ENCODE results near the gene OPA1. TPM values are rescaled to one million over a fixed set of nuclear protein-coding genes. Genes with fewer than 3 reads are reported as not detected.

OPA1 gene
- total RNA-seq, 1 experiment from 2014 or later, result 75.4 TPM

DNA sequence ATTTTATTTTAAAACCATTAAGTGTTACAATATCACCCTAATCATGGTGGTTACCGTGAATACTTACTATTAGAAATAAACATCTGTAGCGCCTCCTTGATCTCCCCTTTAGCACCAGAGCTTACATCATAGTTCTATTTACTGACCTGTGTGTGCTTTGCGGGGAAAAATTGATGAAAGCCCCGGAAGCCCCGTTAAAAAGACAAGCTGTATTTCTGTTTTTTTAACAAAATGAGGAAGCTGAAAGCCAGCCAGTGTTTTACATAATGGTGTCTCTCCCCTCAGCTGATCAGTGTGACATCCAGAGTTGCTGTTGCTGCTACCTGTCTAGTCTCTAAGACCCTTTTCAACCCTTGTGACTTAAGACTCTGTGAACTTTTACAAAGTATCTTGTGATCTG lies 100.8 kb downstream of the OPA1 start:
- no peak overlapping the region for H2BK15ac ChIP-seq (ENCODE audit: low read depth, low read length)
- no peak overlapping the region for H3K14ac ChIP-seq (ENCODE audit: insufficient read depth, low read length)
- no peak overlapping the region for H3K23ac ChIP-seq (ENCODE audit: insufficient read length, low read depth, low read length)
- H3K4me1 Mint-ChIP-seq, result no peaks in the 10 kb centered on the region
- TF ChIP-seq, protein P1, sequence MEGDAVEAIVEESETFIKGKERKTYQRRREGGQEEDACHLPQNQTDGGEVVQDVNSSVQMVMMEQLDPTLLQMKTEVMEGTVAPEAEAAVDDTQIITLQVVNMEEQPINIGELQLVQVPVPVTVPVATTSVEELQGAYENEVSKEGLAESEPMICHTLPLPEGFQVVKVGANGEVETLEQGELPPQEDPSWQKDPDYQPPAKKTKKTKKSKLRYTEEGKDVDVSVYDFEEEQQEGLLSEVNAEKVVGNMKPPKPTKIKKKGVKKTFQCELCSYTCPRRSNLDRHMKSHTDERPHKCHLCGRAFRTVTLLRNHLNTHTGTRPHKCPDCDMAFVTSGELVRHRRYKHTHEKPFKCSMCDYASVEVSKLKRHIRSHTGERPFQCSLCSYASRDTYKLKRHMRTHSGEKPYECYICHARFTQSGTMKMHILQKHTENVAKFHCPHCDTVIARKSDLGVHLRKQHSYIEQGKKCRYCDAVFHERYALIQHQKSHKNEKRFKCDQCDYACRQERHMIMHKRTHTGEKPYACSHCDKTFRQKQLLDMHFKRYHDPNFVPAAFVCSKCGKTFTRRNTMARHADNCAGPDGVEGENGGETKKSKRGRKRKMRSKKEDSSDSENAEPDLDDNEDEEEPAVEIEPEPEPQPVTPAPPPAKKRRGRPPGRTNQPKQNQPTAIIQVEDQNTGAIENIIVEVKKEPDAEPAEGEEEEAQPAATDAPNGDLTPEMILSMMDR (conservative IDR thresholded peaks at IDR 0.05), result no peak
- no peak overlapping the region for H2BK12ac ChIP-seq (ENCODE audit: insufficient read length, low read depth, low read length)
- no peaks in the 10 kb centered on the region for H3K9me3 Mint-ChIP-seq
- no peaks in the 10 kb centered on the region for H3K27me3 Mint-ChIP-seq (ENCODE audit: low read depth)
- no peak overlapping the region for H2BK20ac ChIP-seq (ENCODE audit: low read depth, low read length, poor library complexity, severe bottlenecking)
- no peak overlapping the region for H2BK5ac ChIP-seq (ENCODE audit: insufficient read length, low read length)
- no peak overlapping the region for H2AK5ac ChIP-seq (ENCODE audit: insufficient read length, low read length)
- no peak overlapping the region for H3T11ph ChIP-seq (ENCODE audit: low read length)
- H3K18ac ChIP-seq (ENCODE audit: insufficient read length, low read depth, low read length), result no peak overlapping the region
- no peak overlapping the region for H4K5ac ChIP-seq (ENCODE audit: insufficient read length, low read depth, low read length)
- H4K91ac ChIP-seq (ENCODE audit: insufficient read length, low read depth, low read length), result no peak overlapping the region
- H2BK120ac ChIP-seq (ENCODE audit: low read depth, low read length, poor library complexity, severe bottlenecking), result no peak overlapping the region
- H3K9ac ChIP-seq (ENCODE audit: extremely low read depth, insufficient read length, low read length), result no peak overlapping the region
- no peak overlapping the region for H4K8ac ChIP-seq (replicated peaks; ENCODE audit: insufficient read length, low read depth, low read length)
- H3K27ac Mint-ChIP-seq, result no peak overlapping the region; a peak in 1 of 7 replicates
- H3K56ac ChIP-seq (ENCODE audit: insufficient read length, low read depth, low read length), result no peak overlapping the region
- H3K4me3 Mint-ChIP-seq, result no peak overlapping the region
- H3K36me3 Mint-ChIP-seq (ENCODE audit: insufficient read depth in 1 of 3, low read depth in 3 of 3), result peaks cover 2 to 16% (median 11%) of the 10 kb centered on the region in 3 experiments; a peak in 6 of 7 replicates
- no peaks in the 10 kb centered on the region for H3K4me1 ChIP-seq (ENCODE audit: insufficient read depth, low read length)
- H2AFZ ChIP-seq (ENCODE audit: low read length), result no peak overlapping the region
- H3K23me2 ChIP-seq (ENCODE audit: insufficient read length, low read depth, low read length, poor library complexity, severe bottlenecking), result no peaks in the 10 kb centered on the region
- no peak overlapping the region for H3K27ac ChIP-seq (ENCODE audit: insufficient read length, low read depth, low read length)
- H3K79me1 ChIP-seq (ENCODE audit: insufficient read depth, low read depth, low read length, poor library complexity, severe bottlenecking), result no peaks in the 10 kb centered on the region
- DNase-seq, result no peak
- H3K4me2 ChIP-seq (ENCODE audit: insufficient read depth, insufficient read length, low read length), result no peak overlapping the region
- no peaks in the 10 kb centered on the region for H4K20me1 ChIP-seq (ENCODE audit: control insufficient read depth, insufficient read depth, insufficient read length)
- no peaks in the 10 kb centered on the region for H3K27me3 ChIP-seq (ENCODE audit: insufficient read depth, low read length)
- H3K9me3 ChIP-seq (ENCODE audit: control insufficient read depth, low read depth, low read length), result no peaks in the 10 kb centered on the region
- WGBS (ENCODE audit: extremely low coverage, insufficient read length, low lambda C conversion rate), result no CpG with 5 or more reads among the region's 5 CpGs
- H3K79me2 ChIP-seq (ENCODE audit: insufficient read depth, low read length), result no peaks in the 10 kb centered on the region
- H3K4ac ChIP-seq (ENCODE audit: low read depth, low read length), result no peak overlapping the region
